ENCODE measurements around the gene C16orf96.
A peak's percentile ranks its signal among the peaks of the same experiment; 100 is the strongest.

DNA sequence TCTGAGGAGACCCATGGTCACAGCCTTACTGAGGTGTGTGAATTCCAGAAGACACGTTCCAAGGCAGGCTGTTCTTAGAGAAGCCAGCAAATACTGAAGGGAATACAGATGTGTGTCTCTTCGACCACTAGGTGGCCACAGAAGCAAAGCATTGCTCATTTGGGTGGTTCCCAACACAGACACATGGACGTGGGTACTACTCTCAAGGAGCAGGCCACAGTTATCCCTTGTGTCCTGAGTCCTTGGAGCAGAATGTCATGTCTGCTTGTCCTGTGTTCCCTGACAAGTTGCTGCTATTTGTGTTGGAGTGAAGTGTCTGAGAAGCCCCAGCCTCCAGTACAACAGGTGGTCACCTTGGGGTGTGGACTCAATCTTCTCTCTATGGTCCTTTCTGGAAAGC is 49.7 kb upstream of the C16orf96 start:
- no peak for TF ChIP-seq POLR2A (IDR thresholded peaks at IDR 0.05)
- TF ChIP-seq, protein P1, sequence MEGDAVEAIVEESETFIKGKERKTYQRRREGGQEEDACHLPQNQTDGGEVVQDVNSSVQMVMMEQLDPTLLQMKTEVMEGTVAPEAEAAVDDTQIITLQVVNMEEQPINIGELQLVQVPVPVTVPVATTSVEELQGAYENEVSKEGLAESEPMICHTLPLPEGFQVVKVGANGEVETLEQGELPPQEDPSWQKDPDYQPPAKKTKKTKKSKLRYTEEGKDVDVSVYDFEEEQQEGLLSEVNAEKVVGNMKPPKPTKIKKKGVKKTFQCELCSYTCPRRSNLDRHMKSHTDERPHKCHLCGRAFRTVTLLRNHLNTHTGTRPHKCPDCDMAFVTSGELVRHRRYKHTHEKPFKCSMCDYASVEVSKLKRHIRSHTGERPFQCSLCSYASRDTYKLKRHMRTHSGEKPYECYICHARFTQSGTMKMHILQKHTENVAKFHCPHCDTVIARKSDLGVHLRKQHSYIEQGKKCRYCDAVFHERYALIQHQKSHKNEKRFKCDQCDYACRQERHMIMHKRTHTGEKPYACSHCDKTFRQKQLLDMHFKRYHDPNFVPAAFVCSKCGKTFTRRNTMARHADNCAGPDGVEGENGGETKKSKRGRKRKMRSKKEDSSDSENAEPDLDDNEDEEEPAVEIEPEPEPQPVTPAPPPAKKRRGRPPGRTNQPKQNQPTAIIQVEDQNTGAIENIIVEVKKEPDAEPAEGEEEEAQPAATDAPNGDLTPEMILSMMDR (IDR thresholded peaks at IDR 0.05): peak; percentile 71 to 90 (median 82)
